GM23338 (cell line): ENCODE measurements around the gene MYOC. TPM values are rescaled to one million over a fixed set of nuclear protein-coding genes. Genes with fewer than 3 reads are reported as not detected.

ENCODE experiments used
- ATAC-seq: fragments of 200-7000 bp; cut with Tn5 transposase; 3 replicates; pipeline ENCODE4 v1.9.1; 2020
- DNase-seq: peaks from one replicate; pipeline ENCODE4 v3.0.0-alpha.2; 2015; ENCODE audit warnings: low spot score
- H2AFZ ChIP-seq: fragments of 200-600 bp; sonication (generic); 2 replicates; pipeline ENCODE4 v1.8.0; 2016; ENCODE audit warnings: antibody characterized with exemption, mild to moderate bottlenecking, moderate library complexity
- H3F3A ChIP-seq: fragments of 200-600 bp; sonication (generic); replicated peaks from 2 replicates; pipeline ENCODE4 v1.8.0; 2017; ENCODE audit warnings: antibody characterized with exemption, mixed run types, low read depth
- H3K27ac ChIP-seq: fragments of 200-600 bp; sonication (generic); 2 replicates; pipeline ENCODE4 v1.6.1; 2016; ENCODE audit warnings: low read depth
- H3K27me3 ChIP-seq: fragments of 200-600 bp; sonication (generic); 2 replicates; pipeline ENCODE4 v1.8.0; 2016; ENCODE audit warnings: mild to moderate bottlenecking, mixed run types, moderate library complexity; ENCODE audit not compliant: insufficient read depth
- H3K36me3 ChIP-seq: fragments of 200-600 bp; sonication (generic); 2 replicates; pipeline ENCODE4 v1.8.0; 2016; ENCODE audit warnings: mild to moderate bottlenecking; ENCODE audit not compliant: insufficient read depth
- H3K4me1 ChIP-seq: fragments of 200-600 bp; sonication (generic); 2 replicates; pipeline ENCODE4 v1.8.0; 2016; ENCODE audit warnings: mild to moderate bottlenecking, moderate library complexity; ENCODE audit not compliant: insufficient read depth
- H3K4me2 ChIP-seq: fragments of 200-600 bp; sonication (generic); 2 replicates; pipeline ENCODE4 v1.7.1; 2017; ENCODE audit warnings: mixed run types
- H3K4me3 ChIP-seq: fragments of 200-600 bp; sonication (generic); 2 replicates; pipeline ENCODE4 v1.6.1; 2016; ENCODE audit warnings: mixed run types
- H3K79me2 ChIP-seq: fragments of 200-600 bp; sonication (generic); replicated peaks from 2 replicates; pipeline ENCODE4 v1.8.0; 2017; ENCODE audit warnings: mild to moderate bottlenecking; ENCODE audit not compliant: insufficient read depth
- H3K9me2 ChIP-seq: fragments of 200-600 bp; sonication (generic); 2 replicates; pipeline ENCODE4 v1.8.0; 2017; ENCODE audit not compliant: insufficient read depth
- H4K20me1 ChIP-seq: fragments of 200-600 bp; sonication (generic); replicated peaks from 2 replicates; pipeline ENCODE4 v1.8.0; 2017; ENCODE audit warnings: mild to moderate bottlenecking; ENCODE audit not compliant: insufficient read depth
- H3K27ac Mint-ChIP-seq: 2 replicates; pipeline ENCODE4 v1.8.0; 2020; ENCODE audit warnings: inconsistent platforms, mild to moderate bottlenecking, moderate library complexity, mixed read lengths
- H3K27me3 Mint-ChIP-seq: 3 replicates; pipeline ENCODE4 v1.8.0; 2022; ENCODE audit warnings: low read depth, mild to moderate bottlenecking, moderate library complexity, mixed read lengths, inconsistent platforms; ENCODE audit not compliant: insufficient read depth, poor library complexity
- H3K36me3 Mint-ChIP-seq: 3 replicates; pipeline ENCODE4 v1.8.0; 2021; ENCODE audit warnings: low read depth, mild to moderate bottlenecking, inconsistent platforms, moderate library complexity, mixed read lengths
- H3K4me1 Mint-ChIP-seq: 3 replicates; pipeline ENCODE4 v1.8.0; 2020; ENCODE audit warnings: mild to moderate bottlenecking, inconsistent platforms, mixed read lengths
- H3K4me3 Mint-ChIP-seq: 3 replicates; pipeline ENCODE4 v1.8.0; 2021; ENCODE audit warnings: moderate library complexity, mild to moderate bottlenecking, inconsistent platforms, mixed read lengths
- H3K9me3 Mint-ChIP-seq: 3 replicates; pipeline ENCODE4 v1.8.0; 2020; ENCODE audit warnings: moderate library complexity, mild to moderate bottlenecking, inconsistent platforms, mixed read lengths
- CREB1 ChIP-seq: fragments of 250-450 bp; sonication (Bioruptor Pico); IDR thresholded peaks from 2 replicates; pipeline ENCODE4 v1.5.0; 2020; ENCODE audit warnings: low read depth, mild to moderate bottlenecking, moderate library complexity
- EZH2 ChIP-seq: fragments of 200-600 bp; sonication (generic); IDR thresholded peaks from one replicate; pipeline ENCODE4 v1.8.0; 2017; ENCODE audit warnings: antibody characterized with exemption, mild to moderate bottlenecking, low read depth; ENCODE audit not compliant: unreplicated experiment
- EZH2phosphoT487 ChIP-seq: fragments of 200-600 bp; sonication (generic); IDR thresholded peaks from one replicate; pipeline ENCODE4 v1.8.1; 2018; ENCODE audit warnings: antibody characterized with exemption; ENCODE audit not compliant: unreplicated experiment
- JUNB ChIP-seq: IDR thresholded peaks from one replicate; pipeline ENCODE4 v1.6.1; 2016; ENCODE audit warnings: antibody characterized with exemption; ENCODE audit not compliant: unreplicated experiment
- NANOG ChIP-seq: IDR thresholded peaks from 2 replicates; pipeline ENCODE4 v1.6.1; 2016; ENCODE audit warnings: antibody characterized with exemption, borderline replicate concordance
- POLR2AphosphoS5 ChIP-seq: IDR thresholded peaks from 2 replicates; pipeline ENCODE4 v1.6.1; 2016; ENCODE audit warnings: antibody characterized with exemption, low read depth
- STAT1 ChIP-seq: IDR thresholded peaks from one replicate; pipeline ENCODE4 v1.6.1; 2016; ENCODE audit warnings: antibody characterized with exemption; ENCODE audit not compliant: unreplicated experiment
- ZNF114 ChIP-seq: fragments of 250-450 bp; sonication (Bioruptor Pico); IDR thresholded peaks from 2 replicates; pipeline ENCODE4 v1.5.0; 2020; ENCODE audit warnings: mild to moderate bottlenecking, moderate library complexity
- ZNF331 ChIP-seq: fragments of 250-450 bp; sonication (Bioruptor Pico); IDR thresholded peaks from 2 replicates; pipeline ENCODE4 v1.5.0; 2020; ENCODE audit warnings: low read depth, mild to moderate bottlenecking, moderate library complexity
- polyA plus RNA-seq: library from polyadenylated mRNA; unstranded; fragments of >200 nt; fragmentation: Nextera tagmentation; extraction: Ambion mirVana; gene quantifications from 2 replicates; pipeline ENCODE4 v1.2.1, GENCODE V29; 2016
- total RNA-seq: library from RNA; depleted of rRNA; stranded (reverse); fragments of >200 nt; shearing (Covaris generic); gene quantifications from 2 replicates; pipeline ENCODE4 v1.2.3, GENCODE V29; 2014
- TF ChIP-seq, protein P1 (sequence below), 2 experiments: fragments of 200-600 bp in 1 of 2; sonication (generic) in 1 of 2; conservative IDR thresholded peaks; 2 replicates each; pipeline versions ENCODE4 v1.5.1 to v1.6.1; 2016 to 2017; ENCODE audit warnings: antibody characterized with exemption in 2 of 2, low read depth in 2 of 2, mild to moderate bottlenecking in 2 of 2, moderate library complexity in 1 of 2
- TF ChIP-seq, protein P2 (sequence below): IDR thresholded peaks from one replicate; pipeline ENCODE4 v1.6.1; 2018; ENCODE audit warnings: antibody characterized with exemption; ENCODE audit not compliant: unreplicated experiment
- TF ChIP-seq, protein P3 (sequence below): IDR thresholded peaks from 2 replicates; pipeline ENCODE4 v1.6.1; 2016; ENCODE audit warnings: antibody characterized with exemption
- TF ChIP-seq, protein P4 (sequence below): fragments of 250-450 bp; sonication (Bioruptor Pico); IDR thresholded peaks from 2 replicates; pipeline ENCODE4 v1.5.0; 2020; ENCODE audit warnings: mild to moderate bottlenecking, moderate library complexity

Gene MYOC
- total and polyA plus RNA-seq, 2 experiments from 2014 or later: not detected

DNA sequence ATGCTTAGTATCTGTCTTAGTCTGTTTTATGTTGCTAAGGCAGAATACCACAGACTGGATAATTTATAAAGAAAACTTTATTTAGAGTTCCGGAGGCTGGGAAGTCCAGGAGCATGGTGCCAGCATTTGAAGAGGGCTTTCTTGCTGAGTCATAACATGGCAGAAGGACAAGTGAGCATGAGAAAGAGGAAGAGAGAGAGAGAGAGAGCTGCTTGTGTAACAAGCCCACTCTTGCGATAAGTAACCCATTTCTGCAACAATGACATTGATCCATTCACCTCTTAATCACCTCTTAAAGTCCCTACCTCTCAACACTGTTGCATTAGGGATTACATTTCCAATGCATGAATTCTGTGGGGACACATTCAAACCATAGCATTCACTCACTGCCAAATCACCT lies 42.1 kb downstream of the MYOC start:
- H3K4me3 ChIP-seq: no peak overlapping the region
- H3F3A ChIP-seq: no peaks in the 10 kb centered on the region
- Mint-ChIP-seq H3K4me3 (no peak overlapping the region), H3K36me3 (no peaks in the 10 kb centered on the region), H3K4me1 (no peaks in the 10 kb centered on the region), H3K27me3 (peaks cover 2% of the 10 kb centered on the region), H3K27ac (no peak overlapping the region), H3K9me3 (no peaks in the 10 kb centered on the region)
- no peak for DNase-seq
- no peaks in the 10 kb centered on the region for H3K4me1 ChIP-seq
- H3K36me3 ChIP-seq: no peaks in the 10 kb centered on the region
- H4K20me1 ChIP-seq: no peaks in the 10 kb centered on the region
- 0 out of 2 replicates have a peak, but pooled peaks cover 10% of the 10 kb centered on the region for H3K9me2 ChIP-seq
- H2AFZ ChIP-seq: no peak overlapping the region; the same call in 1 of the 2 replicates
- H3K79me2 ChIP-seq: no peaks in the 10 kb centered on the region
- TF ChIP-seq, protein P1, sequence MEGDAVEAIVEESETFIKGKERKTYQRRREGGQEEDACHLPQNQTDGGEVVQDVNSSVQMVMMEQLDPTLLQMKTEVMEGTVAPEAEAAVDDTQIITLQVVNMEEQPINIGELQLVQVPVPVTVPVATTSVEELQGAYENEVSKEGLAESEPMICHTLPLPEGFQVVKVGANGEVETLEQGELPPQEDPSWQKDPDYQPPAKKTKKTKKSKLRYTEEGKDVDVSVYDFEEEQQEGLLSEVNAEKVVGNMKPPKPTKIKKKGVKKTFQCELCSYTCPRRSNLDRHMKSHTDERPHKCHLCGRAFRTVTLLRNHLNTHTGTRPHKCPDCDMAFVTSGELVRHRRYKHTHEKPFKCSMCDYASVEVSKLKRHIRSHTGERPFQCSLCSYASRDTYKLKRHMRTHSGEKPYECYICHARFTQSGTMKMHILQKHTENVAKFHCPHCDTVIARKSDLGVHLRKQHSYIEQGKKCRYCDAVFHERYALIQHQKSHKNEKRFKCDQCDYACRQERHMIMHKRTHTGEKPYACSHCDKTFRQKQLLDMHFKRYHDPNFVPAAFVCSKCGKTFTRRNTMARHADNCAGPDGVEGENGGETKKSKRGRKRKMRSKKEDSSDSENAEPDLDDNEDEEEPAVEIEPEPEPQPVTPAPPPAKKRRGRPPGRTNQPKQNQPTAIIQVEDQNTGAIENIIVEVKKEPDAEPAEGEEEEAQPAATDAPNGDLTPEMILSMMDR (conservative IDR thresholded peaks at IDR 0.05; ENCODE audit: low read depth in 2 of 2): no peak
- TF ChIP-seq, protein P2, sequence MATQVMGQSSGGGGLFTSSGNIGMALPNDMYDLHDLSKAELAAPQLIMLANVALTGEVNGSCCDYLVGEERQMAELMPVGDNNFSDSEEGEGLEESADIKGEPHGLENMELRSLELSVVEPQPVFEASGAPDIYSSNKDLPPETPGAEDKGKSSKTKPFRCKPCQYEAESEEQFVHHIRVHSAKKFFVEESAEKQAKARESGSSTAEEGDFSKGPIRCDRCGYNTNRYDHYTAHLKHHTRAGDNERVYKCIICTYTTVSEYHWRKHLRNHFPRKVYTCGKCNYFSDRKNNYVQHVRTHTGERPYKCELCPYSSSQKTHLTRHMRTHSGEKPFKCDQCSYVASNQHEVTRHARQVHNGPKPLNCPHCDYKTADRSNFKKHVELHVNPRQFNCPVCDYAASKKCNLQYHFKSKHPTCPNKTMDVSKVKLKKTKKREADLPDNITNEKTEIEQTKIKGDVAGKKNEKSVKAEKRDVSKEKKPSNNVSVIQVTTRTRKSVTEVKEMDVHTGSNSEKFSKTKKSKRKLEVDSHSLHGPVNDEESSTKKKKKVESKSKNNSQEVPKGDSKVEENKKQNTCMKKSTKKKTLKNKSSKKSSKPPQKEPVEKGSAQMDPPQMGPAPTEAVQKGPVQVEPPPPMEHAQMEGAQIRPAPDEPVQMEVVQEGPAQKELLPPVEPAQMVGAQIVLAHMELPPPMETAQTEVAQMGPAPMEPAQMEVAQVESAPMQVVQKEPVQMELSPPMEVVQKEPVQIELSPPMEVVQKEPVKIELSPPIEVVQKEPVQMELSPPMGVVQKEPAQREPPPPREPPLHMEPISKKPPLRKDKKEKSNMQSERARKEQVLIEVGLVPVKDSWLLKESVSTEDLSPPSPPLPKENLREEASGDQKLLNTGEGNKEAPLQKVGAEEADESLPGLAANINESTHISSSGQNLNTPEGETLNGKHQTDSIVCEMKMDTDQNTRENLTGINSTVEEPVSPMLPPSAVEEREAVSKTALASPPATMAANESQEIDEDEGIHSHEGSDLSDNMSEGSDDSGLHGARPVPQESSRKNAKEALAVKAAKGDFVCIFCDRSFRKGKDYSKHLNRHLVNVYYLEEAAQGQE: no peak
- TF ChIP-seq ZNF331 (CRISPR knock-in tag) (no peak), ZNF114 (CRISPR knock-in tag) (no peak), EZH2phosphoT487 (no peak), EZH2 (no peak), NANOG (no peak), CREB1 (CRISPR knock-in tag) (no peak), STAT1 (no peak), POLR2AphosphoS5 (no peak), JUNB (no peak)
- TF ChIP-seq, protein P3, sequence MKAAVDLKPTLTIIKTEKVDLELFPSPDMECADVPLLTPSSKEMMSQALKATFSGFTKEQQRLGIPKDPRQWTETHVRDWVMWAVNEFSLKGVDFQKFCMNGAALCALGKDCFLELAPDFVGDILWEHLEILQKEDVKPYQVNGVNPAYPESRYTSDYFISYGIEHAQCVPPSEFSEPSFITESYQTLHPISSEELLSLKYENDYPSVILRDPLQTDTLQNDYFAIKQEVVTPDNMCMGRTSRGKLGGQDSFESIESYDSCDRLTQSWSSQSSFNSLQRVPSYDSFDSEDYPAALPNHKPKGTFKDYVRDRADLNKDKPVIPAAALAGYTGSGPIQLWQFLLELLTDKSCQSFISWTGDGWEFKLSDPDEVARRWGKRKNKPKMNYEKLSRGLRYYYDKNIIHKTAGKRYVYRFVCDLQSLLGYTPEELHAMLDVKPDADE: no peak
- TF ChIP-seq, protein P4, sequence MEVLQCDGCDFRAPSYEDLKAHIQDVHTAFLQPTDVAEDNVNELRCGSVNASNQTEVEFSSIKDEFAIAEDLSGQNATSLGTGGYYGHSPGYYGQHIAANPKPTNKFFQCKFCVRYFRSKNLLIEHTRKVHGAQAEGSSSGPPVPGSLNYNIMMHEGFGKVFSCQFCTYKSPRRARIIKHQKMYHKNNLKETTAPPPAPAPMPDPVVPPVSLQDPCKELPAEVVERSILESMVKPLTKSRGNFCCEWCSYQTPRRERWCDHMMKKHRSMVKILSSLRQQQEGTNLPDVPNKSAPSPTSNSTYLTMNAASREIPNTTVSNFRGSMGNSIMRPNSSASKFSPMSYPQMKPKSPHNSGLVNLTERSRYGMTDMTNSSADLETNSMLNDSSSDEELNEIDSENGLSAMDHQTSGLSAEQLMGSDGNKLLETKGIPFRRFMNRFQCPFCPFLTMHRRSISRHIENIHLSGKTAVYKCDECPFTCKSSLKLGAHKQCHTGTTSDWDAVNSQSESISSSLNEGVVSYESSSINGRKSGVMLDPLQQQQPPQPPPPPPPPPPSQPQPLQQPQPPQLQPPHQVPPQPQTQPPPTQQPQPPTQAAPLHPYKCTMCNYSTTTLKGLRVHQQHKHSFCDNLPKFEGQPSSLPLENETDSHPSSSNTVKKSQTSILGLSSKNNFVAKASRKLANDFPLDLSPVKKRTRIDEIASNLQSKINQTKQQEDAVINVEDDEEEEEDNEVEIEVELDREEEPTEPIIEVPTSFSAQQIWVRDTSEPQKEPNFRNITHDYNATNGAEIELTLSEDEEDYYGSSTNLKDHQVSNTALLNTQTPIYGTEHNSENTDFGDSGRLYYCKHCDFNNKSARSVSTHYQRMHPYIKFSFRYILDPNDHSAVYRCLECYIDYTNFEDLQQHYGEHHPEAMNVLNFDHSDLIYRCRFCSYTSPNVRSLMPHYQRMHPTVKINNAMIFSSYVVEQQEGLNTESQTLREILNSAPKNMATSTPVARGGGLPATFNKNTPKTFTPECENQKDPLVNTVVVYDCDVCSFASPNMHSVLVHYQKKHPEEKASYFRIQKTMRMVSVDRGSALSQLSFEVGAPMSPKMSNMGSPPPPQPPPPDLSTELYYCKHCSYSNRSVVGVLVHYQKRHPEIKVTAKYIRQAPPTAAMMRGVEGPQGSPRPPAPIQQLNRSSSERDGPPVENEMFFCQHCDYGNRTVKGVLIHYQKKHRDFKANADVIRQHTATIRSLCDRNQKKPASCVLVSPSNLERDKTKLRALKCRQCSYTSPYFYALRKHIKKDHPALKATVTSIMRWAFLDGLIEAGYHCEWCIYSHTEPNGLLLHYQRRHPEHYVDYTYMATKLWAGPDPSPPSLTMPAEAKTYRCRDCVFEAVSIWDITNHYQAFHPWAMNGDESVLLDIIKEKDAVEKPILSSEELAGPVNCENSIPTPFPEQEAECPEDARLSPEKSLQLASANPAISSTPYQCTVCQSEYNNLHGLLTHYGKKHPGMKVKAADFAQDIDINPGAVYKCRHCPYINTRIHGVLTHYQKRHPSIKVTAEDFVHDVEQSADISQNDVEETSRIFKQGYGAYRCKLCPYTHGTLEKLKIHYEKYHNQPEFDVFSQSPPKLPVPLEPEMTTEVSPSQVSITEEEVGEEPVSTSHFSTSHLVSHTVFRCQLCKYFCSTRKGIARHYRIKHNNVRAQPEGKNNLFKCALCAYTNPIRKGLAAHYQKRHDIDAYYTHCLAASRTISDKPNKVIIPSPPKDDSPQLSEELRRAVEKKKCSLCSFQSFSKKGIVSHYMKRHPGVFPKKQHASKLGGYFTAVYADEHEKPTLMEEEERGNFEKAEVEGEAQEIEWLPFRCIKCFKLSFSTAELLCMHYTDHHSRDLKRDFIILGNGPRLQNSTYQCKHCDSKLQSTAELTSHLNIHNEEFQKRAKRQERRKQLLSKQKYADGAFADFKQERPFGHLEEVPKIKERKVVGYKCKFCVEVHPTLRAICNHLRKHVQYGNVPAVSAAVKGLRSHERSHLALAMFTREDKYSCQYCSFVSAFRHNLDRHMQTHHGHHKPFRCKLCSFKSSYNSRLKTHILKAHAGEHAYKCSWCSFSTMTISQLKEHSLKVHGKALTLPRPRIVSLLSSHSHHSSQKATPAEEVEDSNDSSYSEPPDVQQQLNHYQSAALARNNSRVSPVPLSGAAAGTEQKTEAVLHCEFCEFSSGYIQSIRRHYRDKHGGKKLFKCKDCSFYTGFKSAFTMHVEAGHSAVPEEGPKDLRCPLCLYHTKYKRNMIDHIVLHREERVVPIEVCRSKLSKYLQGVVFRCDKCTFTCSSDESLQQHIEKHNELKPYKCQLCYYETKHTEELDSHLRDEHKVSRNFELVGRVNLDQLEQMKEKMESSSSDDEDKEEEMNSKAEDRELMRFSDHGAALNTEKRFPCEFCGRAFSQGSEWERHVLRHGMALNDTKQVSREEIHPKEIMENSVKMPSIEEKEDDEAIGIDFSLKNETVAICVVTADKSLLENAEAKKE (CRISPR knock-in tag): no peak
- no peak for ATAC-seq
- no peak overlapping the region for H3K4me2 ChIP-seq
- no peak overlapping the region for H3K27ac ChIP-seq
- no peaks in the 10 kb centered on the region for H3K27me3 ChIP-seq
